NOMO-1 (cell line): ENCODE data around the gene LRRC46.
A peak's percentile ranks its signal among the peaks of the same experiment; 100 is the strongest.

Source experiments
- DNase-seq, 2 experiments: peaks; one replicate each; lab custom pipeline; 2025; ENCODE audit not compliant: unreplicated experiment in 2 of 2; lab: John Stamatoyannopoulos, UW

The LRRC46 gene

DNA sequence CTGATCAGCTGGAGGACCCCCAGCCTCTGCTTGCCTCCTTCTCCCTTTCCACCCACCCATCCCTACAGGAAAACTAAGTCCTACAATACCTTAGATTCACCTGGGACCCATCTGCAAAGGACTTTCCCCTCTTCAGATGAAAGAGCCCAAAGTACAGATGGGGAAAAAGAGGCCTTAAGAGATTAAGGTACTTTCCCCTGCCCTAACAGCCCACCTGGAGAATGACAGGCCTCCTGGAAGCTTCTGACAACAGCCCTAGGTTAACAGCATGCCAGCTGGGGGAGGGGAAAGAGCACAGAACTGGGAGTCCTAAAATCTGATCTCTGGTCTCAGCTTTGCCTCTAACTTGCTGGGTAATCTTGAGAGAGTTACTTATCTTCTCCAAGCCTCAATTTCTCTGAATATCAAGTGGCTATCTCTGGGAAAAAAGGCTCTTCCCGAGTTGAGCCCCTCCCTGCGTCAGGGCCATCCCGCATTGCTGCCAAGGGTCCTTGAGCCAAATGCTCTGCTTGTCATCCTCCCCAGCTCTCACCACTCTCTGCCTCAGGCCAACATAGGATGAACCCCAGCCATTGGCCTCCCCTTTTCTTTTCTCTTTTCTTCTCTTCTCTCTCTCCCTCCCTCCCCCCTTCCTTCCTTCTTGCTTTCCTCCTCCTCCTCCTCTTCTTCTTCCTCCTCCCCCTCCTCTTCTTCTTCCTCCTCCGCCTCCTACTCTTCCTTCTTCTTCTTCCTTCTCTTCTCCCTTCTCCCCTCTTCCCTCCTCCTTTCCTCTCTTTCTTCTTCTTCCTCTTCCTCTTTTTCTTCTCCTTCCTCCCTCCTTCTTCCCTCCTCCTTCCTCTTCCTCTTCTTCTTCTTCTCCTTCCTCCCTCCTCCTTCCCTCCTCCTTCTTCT, 42.0 kb downstream of the LRRC46 start:
- DNase-seq = no peak

GRCh38 chr17:47875011-47875985, 43.8 kb downstream of the LRRC46 start:
- no peak for DNase-seq

DNA sequence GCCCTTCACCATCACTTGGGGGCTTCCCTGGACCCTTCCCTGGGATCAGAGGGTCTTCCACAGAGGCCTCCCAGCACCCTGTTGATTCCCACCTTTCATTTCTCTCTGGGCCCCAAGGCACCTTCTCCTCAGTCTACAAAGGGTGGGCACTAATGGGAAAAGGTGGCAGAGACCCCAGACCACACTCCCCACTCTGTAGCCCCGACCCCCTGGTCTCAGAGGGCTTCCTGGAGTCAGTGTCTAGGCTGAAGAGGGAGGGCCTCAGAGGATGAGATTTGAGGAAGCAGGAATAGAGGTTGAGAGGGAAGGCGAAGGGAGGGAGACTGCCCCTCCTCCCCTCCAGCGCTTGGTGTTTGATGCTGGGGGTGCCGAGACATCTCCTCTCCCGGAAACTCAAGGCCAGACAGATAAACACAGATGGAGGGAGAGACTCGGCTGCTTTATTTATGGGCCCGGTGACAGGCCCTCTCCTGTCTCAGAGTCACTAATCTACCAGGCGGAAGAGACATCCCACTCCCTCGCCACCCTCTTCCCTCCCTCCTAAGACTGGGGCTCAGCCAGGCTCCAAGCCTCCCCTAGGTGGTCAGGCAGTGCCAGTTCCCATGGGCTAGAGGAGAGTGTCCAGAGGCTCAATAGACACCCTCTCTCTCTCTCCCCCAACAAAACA, 46.0 kb downstream of the LRRC46 start:
- DNase-seq = no peak

DNA sequence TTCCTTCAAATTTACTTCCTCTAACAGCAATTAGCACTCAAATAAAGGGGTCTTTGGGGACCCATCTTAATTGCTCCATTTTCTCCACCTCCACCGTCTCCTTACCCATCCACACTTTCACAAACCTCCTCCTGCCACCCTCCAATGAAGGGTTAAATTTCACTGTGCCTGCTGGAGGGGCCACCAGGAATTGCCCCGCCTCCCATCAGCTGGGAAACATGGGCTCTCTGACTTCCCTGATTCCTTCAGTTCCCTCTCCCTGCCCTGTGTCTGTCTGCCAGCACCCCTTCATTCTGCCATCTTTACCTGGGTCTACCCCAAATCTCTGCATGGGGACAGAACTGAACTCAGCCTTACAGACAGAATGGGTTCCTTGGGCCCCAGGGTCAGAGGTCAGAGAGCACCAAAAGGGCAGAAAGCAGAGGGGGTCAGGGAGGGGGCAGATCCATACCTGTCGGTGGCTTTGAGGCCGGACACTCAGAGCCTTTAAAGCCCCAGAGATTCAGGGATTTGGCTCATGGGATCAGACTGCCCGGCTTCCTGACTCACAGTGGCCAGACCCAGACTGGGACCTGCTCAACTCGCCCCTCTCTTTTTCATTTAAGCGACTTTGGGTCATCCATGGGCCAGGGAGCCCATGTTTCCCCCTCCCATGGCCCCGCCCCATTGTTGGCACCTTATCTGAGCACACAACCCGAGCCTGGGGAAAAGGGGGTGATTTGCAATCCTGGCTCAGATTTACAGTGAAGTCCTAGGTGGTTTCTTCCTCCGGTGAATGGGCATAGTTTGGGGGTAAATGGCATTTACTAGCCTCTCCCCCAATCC, 46.9 kb downstream of the LRRC46 start:
- DNase-seq = no peak

- no peak for DNase-seq
Measured at GRCh38 chr17:47879028-47879585, 47.6 kb downstream of the LRRC46 start.

DNA sequence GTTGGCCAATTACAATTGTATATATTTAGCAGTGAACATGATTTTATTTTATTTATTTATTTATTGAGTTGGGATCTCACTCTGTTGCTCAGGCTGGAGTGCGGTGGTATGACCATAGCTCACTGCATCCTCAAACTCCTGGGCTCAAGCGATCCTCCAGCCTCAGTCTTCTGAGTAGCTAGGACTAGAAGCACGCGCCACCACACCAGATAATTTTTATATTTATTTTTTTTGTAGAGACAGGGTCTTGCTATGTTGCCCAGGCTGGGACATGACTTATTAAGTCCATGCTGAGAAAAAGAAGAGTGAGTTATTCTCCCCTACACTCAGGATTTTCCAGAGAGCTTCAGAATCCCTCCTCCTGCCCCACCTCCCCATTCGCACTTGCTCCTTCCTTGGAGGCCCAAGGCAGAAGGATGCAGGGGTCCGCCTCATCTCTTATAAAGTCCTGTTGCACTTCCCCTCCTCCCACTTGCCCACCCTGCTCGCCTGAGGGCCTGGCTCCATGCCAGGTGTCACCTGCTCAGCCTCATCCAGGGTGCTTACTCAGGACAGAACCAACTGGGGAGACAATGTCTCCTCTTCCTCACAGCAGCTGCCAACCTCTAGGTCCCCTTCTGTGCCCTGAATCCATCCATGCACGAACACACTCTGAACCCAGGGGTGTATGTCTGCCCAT, 48.4 kb downstream of the LRRC46 start:
- DNase-seq = no peak

GRCh38 chr17:47882247-47882646, 50.8 kb downstream of the LRRC46 start:
- DNase-seq = no peak

DNA sequence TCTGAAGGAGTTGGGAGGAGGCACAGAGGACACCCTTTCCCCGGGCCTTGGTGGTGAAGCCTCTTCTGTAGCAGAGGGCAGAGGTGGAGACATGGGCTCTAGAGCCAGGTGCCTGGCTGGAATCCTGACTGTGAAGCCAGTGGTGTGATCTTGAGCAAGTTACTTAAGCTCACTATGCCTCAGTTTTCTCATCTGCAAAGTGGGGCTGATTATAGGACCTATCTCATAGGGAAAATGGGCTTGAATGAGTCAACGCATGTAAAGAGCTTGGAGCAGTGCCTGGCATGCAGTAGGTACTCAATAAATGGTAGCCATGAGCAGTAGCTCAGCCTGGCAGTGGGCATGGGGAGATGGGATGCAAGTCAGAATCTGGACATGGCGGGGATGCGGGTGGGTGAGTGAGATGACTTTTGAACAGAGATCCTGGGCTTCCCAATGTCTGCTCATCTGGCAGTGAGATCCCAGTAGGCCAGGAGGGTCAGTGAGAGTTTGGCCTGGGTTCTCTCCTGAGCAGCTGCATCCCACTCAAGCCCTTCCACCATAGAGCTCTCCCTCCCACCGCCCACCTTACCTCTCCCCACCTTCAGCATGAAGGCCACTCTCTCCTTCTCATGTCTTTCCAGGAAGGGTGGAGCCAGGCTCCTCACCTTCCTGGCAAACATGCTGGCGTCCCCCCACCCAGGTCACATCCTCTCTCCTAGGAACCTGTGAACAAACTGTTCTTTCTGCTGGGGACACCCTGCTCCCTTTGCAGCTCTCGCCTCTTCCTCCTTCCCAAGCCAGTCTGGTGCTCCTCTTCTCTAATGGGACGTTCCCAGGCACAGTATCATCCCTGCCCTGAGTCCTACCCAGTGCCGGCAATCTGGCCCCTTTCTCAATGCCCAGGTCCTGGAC, 51.5 kb downstream of the LRRC46 start:
- DNase-seq = no peak

GRCh38 chr17:47883589-47884426, 52.3 kb downstream of the LRRC46 start:
- DNase-seq = peak in 1 of 2 experiments; percentile 22

DNA sequence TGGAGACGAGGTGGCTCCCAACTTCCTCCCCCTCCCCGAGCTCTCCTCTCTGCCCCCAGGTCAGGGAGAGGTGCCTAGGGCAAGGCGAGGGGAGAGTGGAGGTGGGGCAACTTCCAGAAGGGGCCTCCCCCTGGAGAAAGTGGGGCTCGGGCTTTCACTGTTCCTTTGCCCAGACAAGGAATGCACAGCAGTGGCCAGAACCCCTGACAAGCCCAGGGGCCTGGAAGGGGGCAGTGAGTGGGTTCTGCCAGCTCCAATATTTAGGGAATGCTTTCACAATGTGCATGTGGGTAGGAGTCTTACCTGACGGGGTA, 52.9 kb downstream of the LRRC46 start:
- no peak for DNase-seq

DNA sequence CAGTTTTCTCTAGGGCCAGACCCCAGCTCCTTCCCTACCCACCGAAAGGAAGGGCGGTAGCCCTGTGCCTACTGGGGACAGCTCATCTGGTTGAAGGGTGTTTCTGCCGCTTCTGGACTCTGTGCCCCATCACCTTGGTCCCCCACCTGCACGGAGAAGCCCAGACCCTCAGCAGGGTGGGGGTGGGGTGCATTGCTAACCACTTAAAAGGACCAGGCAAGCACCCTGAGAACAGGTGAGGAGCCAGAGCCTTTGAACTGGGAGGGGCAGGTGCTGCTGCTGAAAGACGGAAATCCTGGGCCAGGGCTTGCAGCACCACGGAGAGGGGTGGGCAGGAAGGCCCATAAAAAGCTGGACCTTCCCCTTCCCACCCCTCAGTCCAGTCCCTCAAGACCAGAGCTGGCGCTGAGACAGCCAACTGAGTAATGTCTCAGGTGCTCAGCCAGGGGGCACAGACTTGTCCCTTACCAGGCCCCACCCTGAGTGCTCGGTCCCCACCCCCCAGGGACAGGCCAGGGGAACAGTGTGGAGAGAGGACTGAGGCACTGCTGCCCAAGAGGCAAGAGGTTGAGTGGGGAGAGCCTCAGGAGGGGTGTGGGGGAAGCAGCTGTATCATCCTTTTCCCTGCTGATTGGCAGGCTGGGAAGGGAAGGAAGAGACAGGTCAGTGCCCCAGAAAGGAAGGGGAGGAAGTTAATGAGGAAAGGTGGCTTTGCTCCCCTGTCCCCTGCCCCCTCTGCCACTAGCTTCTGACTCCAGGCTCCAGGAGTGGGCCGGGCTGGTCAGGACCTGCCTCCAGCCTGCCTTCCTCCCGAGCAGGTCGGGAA, 53.6 kb downstream of the LRRC46 start:
- DNase-seq = no peak
